GM12892 (cell line): ENCODE measurements around the gene MSL2.

Experiments
- POLR2A ChIP-seq: IDR thresholded peaks from 2 replicates; pipeline ENCODE4 v1.6.1; 2011; ENCODE audit warnings: low read depth, low read length, control low read depth
- POLR2AphosphoS5 ChIP-seq: IDR thresholded peaks from 2 replicates; pipeline ENCODE4 v1.6.1; 2011; ENCODE audit warnings: low read depth, low read length, control low read depth

DNA sequence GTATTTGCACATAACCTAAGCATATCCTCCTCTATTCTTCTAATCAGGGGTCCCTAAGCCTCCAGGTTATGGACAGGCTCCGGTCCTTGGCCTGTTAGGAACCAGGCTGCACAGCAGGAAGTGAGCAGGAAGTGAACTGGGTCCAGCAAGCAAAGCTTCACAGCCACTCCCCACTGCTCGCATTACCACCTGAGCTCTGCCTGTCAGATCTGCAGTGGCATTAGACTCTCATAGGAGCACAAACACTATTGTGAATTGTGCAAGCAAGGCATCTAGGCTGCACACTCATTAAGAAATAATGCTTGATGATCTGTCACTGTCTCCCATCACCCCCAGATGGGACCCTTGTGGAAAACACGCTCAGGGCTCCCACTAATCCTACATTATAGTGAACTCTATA is 9.8 kb downstream of the MSL2 start:
- TF ChIP-seq POLR2AphosphoS5: no peak
- TF ChIP-seq POLR2A: no peak
